Measurements from ENCODE around the gene TRANK1. TPM values are rescaled to one million over a fixed set of nuclear protein-coding genes. Genes with fewer than 3 reads are reported as not detected.

The TRANK1 gene
- total and polyA plus RNA-seq, 2 experiments from 2014 or later, result 1.8 to 6.7 TPM

DNA sequence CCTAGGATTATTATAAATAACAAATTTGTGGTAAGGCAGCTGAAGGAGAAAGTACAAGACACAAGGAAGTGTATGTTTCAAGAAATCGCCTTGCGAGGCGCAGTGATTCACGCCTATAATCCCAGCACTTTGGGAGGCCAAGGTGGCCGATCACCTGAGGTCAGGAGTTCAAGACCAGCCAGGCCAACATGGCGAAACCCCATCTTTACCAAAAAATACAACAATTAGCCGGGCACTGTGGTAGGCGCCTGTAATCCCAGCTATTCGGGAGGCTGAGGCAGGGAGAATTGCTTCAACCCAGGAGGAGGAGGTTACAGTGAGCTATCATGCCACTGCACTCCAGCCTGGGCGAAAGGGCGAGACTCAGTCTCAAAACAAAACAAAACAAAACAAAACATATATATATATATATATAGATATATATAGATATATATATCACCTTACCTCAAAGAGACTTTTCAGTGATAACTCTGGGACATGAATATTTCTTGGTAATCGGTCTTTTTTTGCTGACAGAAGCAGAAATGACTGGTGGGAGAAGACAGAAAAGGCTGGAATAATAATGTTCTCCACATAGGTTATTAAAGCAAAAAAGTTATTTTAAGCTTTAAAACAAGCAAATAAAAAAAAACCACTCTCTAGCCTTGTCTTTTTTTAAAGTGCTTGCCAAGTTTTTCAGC, 52.3 kb downstream of the TRANK1 start:
- H3K27me3 Mint-ChIP-seq (ENCODE audit: insufficient read depth, low read depth, poor library complexity), result no peaks in the 10 kb centered on the region
- H3K27ac Mint-ChIP-seq, result no peak overlapping the region
- H3K4me3 Mint-ChIP-seq, result no peak overlapping the region
- no peaks in the 10 kb centered on the region for H3K27me3 ChIP-seq (ENCODE audit: insufficient read depth)
- no peaks in the 10 kb centered on the region for H3K79me2 ChIP-seq (replicated peaks; ENCODE audit: insufficient read depth)
- H3K27ac ChIP-seq (ENCODE audit: low read depth), result no peak overlapping the region
- H3K36me3 ChIP-seq (ENCODE audit: insufficient read depth), result no peaks in the 10 kb centered on the region
- no peak overlapping the region for H3K4me2 ChIP-seq
- peaks cover 5% of the 10 kb centered on the region for H3K4me1 ChIP-seq (ENCODE audit: insufficient read depth)
- no peak overlapping the region for H2AFZ ChIP-seq
- no peaks in the 10 kb centered on the region; the same call in 2 of the 3 replicates for H3K36me3 Mint-ChIP-seq (ENCODE audit: low read depth)
- peaks cover 18% of the 10 kb centered on the region for H3K4me1 Mint-ChIP-seq
- no peaks in the 10 kb centered on the region for H4K20me1 ChIP-seq (replicated peaks; ENCODE audit: insufficient read depth)
- no peak for DNase-seq (ENCODE audit: low spot score)
- no peaks in the 10 kb centered on the region for H3K9me3 Mint-ChIP-seq
- no peaks in the 10 kb centered on the region for H3K9me2 ChIP-seq (ENCODE audit: insufficient read depth)
- no peak overlapping the region for H3K4me3 ChIP-seq
- H3F3A ChIP-seq (replicated peaks; ENCODE audit: low read depth), result no peaks in the 10 kb centered on the region
- ATAC-seq, result no peak
- TF ChIP-seq EZH2phosphoT487 (IDR thresholded peaks at IDR 0.05; ENCODE audit: unreplicated experiment), result no peak
- no peak for TF ChIP-seq ZNF114 (CRISPR knock-in tag; IDR thresholded peaks at IDR 0.05)

DNA sequence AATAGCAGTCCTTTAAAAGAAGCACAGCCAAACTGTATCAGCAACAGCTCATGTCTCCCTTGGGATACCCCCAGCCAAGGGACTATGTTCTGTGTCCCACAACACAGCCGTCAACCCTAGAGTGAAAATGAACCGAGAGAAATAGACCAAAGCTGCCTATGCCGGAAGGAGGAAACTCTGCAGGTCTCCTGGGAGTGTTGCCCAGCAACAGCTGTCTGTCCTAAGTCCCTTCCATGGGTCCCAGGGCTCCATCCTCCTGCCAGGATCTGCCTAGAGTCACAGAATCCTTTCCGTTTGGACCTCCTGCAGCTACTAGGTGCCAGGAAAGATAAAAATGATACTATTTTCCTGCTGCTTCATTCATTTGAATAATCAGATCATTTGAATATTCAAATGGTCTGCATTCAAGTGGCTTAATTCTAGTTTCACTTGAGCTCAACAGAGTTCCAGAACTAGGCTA, 53.1 kb downstream of the TRANK1 start:
- peaks cover 5% of the 10 kb centered on the region for H3K4me1 ChIP-seq (ENCODE audit: insufficient read depth)
- H4K20me1 ChIP-seq (replicated peaks; ENCODE audit: insufficient read depth), result no peaks in the 10 kb centered on the region
- H3K4me3 Mint-ChIP-seq, result no peak overlapping the region
- no peak overlapping the region for H3K27ac Mint-ChIP-seq
- no peaks in the 10 kb centered on the region; the same call in 2 of the 3 replicates for H3K36me3 Mint-ChIP-seq (ENCODE audit: low read depth)
- H3K27ac ChIP-seq (ENCODE audit: low read depth), result no peak overlapping the region
- DNase-seq (ENCODE audit: low spot score) (no peak), ATAC-seq (no peak)
- no peak overlapping the region for H2AFZ ChIP-seq
- no peaks in the 10 kb centered on the region for H3K9me2 ChIP-seq (ENCODE audit: insufficient read depth)
- H3K9me3 Mint-ChIP-seq, result no peaks in the 10 kb centered on the region
- no peaks in the 10 kb centered on the region for H3K27me3 Mint-ChIP-seq (ENCODE audit: insufficient read depth, low read depth, poor library complexity)
- H3K27me3 ChIP-seq (ENCODE audit: insufficient read depth), result no peaks in the 10 kb centered on the region
- H3K36me3 ChIP-seq (ENCODE audit: insufficient read depth), result no peaks in the 10 kb centered on the region
- H3K4me1 Mint-ChIP-seq, result peaks cover 18% of the 10 kb centered on the region
- H3K79me2 ChIP-seq (replicated peaks; ENCODE audit: insufficient read depth), result no peaks in the 10 kb centered on the region
- H3K4me3 ChIP-seq, result no peak overlapping the region
- no peaks in the 10 kb centered on the region for H3F3A ChIP-seq (replicated peaks; ENCODE audit: low read depth)
- H3K4me2 ChIP-seq, result no peak overlapping the region
- no peak for TF ChIP-seq JUNB (IDR thresholded peaks at IDR 0.05; ENCODE audit: unreplicated experiment)
- TF ChIP-seq NANOG (IDR thresholded peaks at IDR 0.05; ENCODE audit: borderline replicate concordance), result no peak
- TF ChIP-seq ZNF114 (CRISPR knock-in tag; IDR thresholded peaks at IDR 0.05), result no peak
- TF ChIP-seq, protein P1, sequence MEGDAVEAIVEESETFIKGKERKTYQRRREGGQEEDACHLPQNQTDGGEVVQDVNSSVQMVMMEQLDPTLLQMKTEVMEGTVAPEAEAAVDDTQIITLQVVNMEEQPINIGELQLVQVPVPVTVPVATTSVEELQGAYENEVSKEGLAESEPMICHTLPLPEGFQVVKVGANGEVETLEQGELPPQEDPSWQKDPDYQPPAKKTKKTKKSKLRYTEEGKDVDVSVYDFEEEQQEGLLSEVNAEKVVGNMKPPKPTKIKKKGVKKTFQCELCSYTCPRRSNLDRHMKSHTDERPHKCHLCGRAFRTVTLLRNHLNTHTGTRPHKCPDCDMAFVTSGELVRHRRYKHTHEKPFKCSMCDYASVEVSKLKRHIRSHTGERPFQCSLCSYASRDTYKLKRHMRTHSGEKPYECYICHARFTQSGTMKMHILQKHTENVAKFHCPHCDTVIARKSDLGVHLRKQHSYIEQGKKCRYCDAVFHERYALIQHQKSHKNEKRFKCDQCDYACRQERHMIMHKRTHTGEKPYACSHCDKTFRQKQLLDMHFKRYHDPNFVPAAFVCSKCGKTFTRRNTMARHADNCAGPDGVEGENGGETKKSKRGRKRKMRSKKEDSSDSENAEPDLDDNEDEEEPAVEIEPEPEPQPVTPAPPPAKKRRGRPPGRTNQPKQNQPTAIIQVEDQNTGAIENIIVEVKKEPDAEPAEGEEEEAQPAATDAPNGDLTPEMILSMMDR (conservative IDR thresholded peaks at IDR 0.05; ENCODE audit: low read depth in 2 of 2), result no peak
- TF ChIP-seq ZNF331 (CRISPR knock-in tag; IDR thresholded peaks at IDR 0.05; ENCODE audit: low read depth), result no peak
- TF ChIP-seq, protein P2, sequence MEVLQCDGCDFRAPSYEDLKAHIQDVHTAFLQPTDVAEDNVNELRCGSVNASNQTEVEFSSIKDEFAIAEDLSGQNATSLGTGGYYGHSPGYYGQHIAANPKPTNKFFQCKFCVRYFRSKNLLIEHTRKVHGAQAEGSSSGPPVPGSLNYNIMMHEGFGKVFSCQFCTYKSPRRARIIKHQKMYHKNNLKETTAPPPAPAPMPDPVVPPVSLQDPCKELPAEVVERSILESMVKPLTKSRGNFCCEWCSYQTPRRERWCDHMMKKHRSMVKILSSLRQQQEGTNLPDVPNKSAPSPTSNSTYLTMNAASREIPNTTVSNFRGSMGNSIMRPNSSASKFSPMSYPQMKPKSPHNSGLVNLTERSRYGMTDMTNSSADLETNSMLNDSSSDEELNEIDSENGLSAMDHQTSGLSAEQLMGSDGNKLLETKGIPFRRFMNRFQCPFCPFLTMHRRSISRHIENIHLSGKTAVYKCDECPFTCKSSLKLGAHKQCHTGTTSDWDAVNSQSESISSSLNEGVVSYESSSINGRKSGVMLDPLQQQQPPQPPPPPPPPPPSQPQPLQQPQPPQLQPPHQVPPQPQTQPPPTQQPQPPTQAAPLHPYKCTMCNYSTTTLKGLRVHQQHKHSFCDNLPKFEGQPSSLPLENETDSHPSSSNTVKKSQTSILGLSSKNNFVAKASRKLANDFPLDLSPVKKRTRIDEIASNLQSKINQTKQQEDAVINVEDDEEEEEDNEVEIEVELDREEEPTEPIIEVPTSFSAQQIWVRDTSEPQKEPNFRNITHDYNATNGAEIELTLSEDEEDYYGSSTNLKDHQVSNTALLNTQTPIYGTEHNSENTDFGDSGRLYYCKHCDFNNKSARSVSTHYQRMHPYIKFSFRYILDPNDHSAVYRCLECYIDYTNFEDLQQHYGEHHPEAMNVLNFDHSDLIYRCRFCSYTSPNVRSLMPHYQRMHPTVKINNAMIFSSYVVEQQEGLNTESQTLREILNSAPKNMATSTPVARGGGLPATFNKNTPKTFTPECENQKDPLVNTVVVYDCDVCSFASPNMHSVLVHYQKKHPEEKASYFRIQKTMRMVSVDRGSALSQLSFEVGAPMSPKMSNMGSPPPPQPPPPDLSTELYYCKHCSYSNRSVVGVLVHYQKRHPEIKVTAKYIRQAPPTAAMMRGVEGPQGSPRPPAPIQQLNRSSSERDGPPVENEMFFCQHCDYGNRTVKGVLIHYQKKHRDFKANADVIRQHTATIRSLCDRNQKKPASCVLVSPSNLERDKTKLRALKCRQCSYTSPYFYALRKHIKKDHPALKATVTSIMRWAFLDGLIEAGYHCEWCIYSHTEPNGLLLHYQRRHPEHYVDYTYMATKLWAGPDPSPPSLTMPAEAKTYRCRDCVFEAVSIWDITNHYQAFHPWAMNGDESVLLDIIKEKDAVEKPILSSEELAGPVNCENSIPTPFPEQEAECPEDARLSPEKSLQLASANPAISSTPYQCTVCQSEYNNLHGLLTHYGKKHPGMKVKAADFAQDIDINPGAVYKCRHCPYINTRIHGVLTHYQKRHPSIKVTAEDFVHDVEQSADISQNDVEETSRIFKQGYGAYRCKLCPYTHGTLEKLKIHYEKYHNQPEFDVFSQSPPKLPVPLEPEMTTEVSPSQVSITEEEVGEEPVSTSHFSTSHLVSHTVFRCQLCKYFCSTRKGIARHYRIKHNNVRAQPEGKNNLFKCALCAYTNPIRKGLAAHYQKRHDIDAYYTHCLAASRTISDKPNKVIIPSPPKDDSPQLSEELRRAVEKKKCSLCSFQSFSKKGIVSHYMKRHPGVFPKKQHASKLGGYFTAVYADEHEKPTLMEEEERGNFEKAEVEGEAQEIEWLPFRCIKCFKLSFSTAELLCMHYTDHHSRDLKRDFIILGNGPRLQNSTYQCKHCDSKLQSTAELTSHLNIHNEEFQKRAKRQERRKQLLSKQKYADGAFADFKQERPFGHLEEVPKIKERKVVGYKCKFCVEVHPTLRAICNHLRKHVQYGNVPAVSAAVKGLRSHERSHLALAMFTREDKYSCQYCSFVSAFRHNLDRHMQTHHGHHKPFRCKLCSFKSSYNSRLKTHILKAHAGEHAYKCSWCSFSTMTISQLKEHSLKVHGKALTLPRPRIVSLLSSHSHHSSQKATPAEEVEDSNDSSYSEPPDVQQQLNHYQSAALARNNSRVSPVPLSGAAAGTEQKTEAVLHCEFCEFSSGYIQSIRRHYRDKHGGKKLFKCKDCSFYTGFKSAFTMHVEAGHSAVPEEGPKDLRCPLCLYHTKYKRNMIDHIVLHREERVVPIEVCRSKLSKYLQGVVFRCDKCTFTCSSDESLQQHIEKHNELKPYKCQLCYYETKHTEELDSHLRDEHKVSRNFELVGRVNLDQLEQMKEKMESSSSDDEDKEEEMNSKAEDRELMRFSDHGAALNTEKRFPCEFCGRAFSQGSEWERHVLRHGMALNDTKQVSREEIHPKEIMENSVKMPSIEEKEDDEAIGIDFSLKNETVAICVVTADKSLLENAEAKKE (CRISPR knock-in tag; IDR thresholded peaks at IDR 0.05), result no peak
- no peak for TF ChIP-seq CREB1 (CRISPR knock-in tag; IDR thresholded peaks at IDR 0.05; ENCODE audit: low read depth)
- no peak for TF ChIP-seq STAT1 (IDR thresholded peaks at IDR 0.05; ENCODE audit: unreplicated experiment)
- TF ChIP-seq, protein P3, sequence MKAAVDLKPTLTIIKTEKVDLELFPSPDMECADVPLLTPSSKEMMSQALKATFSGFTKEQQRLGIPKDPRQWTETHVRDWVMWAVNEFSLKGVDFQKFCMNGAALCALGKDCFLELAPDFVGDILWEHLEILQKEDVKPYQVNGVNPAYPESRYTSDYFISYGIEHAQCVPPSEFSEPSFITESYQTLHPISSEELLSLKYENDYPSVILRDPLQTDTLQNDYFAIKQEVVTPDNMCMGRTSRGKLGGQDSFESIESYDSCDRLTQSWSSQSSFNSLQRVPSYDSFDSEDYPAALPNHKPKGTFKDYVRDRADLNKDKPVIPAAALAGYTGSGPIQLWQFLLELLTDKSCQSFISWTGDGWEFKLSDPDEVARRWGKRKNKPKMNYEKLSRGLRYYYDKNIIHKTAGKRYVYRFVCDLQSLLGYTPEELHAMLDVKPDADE (IDR thresholded peaks at IDR 0.05), result no peak
- no peak for TF ChIP-seq POLR2AphosphoS5 (IDR thresholded peaks at IDR 0.05; ENCODE audit: low read depth)
- no peak for TF ChIP-seq EZH2phosphoT487 (IDR thresholded peaks at IDR 0.05; ENCODE audit: unreplicated experiment)
